PC-9 (cell line): ENCODE data around the gene SLC35G6.

Experiments
- EZH2 ChIP-seq: fragments of 200-600 bp; sonication (generic); IDR thresholded peaks from 2 replicates; pipeline ENCODE4 v1.8.0; 2017; ENCODE audit warnings: antibody characterized with exemption, low read depth
- TF ChIP-seq, protein P1 (sequence below): fragments of 200-600 bp; sonication (generic); conservative IDR thresholded peaks from 2 replicates; pipeline ENCODE4 v1.6.1; 2017; ENCODE audit warnings: mixed run types, antibody characterized with exemption, mild to moderate bottlenecking, moderate library complexity

DNA sequence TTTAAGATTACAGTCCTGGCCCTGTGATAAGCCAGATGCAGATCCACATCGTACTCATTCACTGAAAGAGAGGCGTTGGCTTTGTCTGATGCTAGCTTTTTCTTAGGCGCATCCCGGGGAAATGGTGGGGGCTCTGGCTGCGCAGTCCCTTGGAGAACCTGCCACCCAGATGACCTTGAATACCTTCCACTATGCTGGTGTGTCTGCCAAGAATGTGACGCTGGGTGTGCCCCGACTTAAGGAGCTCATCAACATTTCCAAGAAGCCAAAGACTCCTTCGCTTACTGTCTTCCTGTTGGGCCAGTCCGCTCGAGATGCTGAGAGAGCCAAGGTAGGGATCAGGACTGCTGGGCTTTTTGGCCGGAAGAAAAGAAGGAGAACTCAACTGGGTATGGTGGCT, 26.9 kb downstream of the SLC35G6 start:
- TF ChIP-seq, protein P1, sequence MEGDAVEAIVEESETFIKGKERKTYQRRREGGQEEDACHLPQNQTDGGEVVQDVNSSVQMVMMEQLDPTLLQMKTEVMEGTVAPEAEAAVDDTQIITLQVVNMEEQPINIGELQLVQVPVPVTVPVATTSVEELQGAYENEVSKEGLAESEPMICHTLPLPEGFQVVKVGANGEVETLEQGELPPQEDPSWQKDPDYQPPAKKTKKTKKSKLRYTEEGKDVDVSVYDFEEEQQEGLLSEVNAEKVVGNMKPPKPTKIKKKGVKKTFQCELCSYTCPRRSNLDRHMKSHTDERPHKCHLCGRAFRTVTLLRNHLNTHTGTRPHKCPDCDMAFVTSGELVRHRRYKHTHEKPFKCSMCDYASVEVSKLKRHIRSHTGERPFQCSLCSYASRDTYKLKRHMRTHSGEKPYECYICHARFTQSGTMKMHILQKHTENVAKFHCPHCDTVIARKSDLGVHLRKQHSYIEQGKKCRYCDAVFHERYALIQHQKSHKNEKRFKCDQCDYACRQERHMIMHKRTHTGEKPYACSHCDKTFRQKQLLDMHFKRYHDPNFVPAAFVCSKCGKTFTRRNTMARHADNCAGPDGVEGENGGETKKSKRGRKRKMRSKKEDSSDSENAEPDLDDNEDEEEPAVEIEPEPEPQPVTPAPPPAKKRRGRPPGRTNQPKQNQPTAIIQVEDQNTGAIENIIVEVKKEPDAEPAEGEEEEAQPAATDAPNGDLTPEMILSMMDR = no peak
- TF ChIP-seq EZH2 = no peak
